Peyer's patch (tissue), 4 donors: ENCODE measurements around the gene DLGAP1.

ENCODE experiments used
- CTCF ChIP-seq, 6 experiments: fragments of 450-650 bp in 4 of 6; fragments of 200-600 bp in 2 of 6; sonication (generic) in 1 of 6; IDR thresholded peaks; one replicate each; pipeline ENCODE4 v1.5.1; 2017 to 2019; ENCODE audit warnings: antibody characterized with exemption in 6 of 6, mild to moderate bottlenecking in 3 of 6, moderate library complexity in 1 of 6
- POLR2A ChIP-seq, 2 donors: fragments of 450-650 bp; IDR thresholded peaks; one replicate each; pipeline ENCODE4 v1.5.1; 2017; ENCODE audit warnings: antibody characterized with exemption in 2 of 2, mild to moderate bottlenecking in 2 of 2, moderate library complexity in 2 of 2

GRCh38 chr18:4250141-4250540 lies 205.0 kb downstream of the DLGAP1 start:
- TF ChIP-seq CTCF (IDR thresholded peaks at IDR 0.05) (no peak), POLR2A (IDR thresholded peaks at IDR 0.05) (no peak)
